Measurements from ENCODE around the gene THOC5. TPM values are rescaled to one million over a fixed set of nuclear protein-coding genes. Genes with fewer than 3 reads are reported as not detected.
A peak's percentile ranks its signal among the peaks of the same experiment; 100 is the strongest.
"Not testable (repeated sequence)": the region's sequence is repeated elsewhere in the genome, so short reads cannot be mapped to it uniquely, and the experiment has no call there.

Gene THOC5
- total RNA-seq, 1 donor = 53.1 TPM

DNA sequence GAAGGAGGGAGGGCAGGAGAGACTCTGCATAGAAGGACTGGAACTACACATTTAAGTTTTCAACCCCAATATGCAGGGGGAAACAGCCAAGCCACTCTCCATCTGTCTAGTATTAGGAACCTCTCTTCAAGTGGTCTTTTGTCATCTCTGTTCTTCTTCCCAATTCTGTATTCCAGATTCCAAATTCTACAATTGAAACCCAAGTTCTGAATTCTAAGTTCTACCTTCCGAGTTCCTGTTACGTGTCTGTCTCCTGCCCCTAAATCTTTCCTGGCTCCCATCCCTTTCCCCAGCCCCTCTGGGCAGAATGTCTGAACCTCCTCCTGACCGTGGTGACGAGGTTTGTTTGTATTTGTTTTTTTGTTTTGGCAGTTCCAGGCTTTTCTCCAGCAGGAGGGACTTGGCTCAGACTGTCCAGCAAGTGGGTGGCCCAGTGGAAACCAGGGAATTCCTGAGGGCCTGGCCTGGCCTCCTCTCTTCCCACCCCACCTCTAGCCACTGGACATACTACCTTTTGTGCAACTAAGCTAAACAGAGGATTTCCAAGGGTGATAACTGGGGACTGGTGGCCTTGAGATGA lies 1.6 kb upstream of the THOC5 start:
- DNase-seq (ENCODE audit: low read depth) = peak; percentile 6
- TF ChIP-seq, protein P1, sequence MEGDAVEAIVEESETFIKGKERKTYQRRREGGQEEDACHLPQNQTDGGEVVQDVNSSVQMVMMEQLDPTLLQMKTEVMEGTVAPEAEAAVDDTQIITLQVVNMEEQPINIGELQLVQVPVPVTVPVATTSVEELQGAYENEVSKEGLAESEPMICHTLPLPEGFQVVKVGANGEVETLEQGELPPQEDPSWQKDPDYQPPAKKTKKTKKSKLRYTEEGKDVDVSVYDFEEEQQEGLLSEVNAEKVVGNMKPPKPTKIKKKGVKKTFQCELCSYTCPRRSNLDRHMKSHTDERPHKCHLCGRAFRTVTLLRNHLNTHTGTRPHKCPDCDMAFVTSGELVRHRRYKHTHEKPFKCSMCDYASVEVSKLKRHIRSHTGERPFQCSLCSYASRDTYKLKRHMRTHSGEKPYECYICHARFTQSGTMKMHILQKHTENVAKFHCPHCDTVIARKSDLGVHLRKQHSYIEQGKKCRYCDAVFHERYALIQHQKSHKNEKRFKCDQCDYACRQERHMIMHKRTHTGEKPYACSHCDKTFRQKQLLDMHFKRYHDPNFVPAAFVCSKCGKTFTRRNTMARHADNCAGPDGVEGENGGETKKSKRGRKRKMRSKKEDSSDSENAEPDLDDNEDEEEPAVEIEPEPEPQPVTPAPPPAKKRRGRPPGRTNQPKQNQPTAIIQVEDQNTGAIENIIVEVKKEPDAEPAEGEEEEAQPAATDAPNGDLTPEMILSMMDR (IDR thresholded peaks at IDR 0.05; ENCODE audit: insufficient read depth, low read length) = no peak

DNA sequence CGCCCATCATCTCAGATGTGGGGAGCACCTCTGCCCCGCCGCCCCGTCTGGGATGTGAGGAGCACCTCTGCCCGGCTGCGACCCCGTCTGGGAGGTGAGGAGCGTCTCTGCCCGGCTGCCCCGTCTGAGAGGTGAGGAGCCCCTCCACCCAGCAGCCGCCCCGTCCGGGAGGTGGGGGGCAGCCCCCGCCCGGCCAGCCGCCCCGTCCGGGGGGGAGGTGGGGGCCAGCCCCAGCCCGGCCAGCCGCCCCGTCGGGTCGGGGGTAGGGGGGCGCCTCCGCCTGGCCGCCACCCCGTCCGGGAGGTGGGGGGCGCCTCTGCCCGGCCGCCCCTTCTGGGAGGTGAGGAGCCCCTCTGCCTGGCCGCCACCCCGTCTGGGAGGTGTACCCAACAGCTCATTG lies 1.2 kb downstream of the THOC5 start:
- not testable (repeated sequence) for DNase-seq (ENCODE audit: low read depth)
- peak overlapping the region; percentile 56 for H3K4me3 ChIP-seq (ENCODE audit: low read depth, low read length)

More for the DNA sequence above, 1.6 kb upstream of the THOC5 start:
- no peak overlapping the region for H3K4me3 ChIP-seq (ENCODE audit: low read depth, low read length)

DNA sequence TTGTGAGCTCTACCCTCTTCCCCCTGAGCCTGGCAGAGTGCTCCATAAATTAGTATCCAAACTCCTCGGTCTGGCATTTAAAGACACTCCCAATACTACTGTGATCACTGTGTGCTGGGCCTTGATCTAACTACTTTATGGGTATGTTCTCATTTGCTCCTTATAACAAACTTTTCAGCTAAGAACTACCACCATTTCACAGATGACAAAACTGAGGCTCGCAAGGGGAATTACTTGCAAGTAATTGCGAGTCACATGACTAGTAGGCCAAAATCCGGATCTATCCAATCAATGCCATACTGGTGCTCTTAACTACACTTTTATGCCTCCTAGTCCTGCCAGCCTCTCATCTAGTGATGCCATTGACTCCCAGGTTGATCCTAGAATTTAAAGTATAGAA lies 3.6 kb downstream of the THOC5 start:
- DNase-seq (ENCODE audit: low read depth) = no peak
- TF ChIP-seq, protein P1 (IDR thresholded peaks at IDR 0.05; ENCODE audit: insufficient read depth, low read length) = no peak
- no peak overlapping the region for H3K4me3 ChIP-seq (ENCODE audit: low read depth, low read length)

DNA sequence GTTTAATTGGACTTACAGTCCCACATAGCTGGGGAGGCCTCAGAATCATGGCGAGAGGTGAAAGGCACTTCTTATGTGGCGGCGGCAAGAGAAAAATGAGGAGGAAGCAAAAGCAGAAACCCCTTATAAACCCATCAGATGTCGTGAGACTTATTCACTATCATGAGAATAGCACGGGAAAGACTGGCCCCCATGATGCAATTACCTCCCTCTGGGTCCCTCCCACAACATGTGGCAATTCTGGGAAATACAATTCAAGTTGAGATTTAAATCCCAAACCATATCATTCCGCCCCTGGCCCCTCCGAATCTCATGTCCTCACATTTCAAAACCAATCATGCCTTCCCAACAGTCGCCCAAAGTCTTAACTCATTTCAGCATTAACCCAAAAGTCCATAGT lies 8.5 kb downstream of the THOC5 start:
- not testable (repeated sequence) for H3K4me3 ChIP-seq (ENCODE audit: low read depth, low read length); DNase-seq (ENCODE audit: low read depth)

DNA sequence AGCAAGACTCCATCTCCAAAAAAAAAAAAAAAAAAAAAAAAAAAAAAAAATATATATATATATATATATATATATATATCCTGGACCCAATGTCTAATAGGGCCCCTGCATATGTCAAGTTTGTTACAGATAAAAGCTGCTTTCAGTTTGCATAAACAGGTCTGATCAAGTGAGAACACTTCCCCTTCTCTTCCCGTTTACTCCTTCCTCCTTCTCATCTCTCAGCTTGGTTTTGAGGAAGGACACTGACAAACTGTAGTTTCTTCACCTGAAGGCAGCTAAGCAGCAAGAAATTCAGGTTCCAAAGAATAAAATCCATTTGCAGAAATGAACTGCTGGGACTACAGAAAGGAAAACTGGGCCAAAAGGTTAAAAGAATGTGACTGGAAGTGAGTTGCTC lies 11.7 kb downstream of the THOC5 start:
- TF ChIP-seq, protein P1 (IDR thresholded peaks at IDR 0.05; ENCODE audit: insufficient read depth, low read length) = no peak
- H3K4me3 ChIP-seq (ENCODE audit: low read depth, low read length) = no peak overlapping the region
- DNase-seq (ENCODE audit: low read depth) = no peak

DNA sequence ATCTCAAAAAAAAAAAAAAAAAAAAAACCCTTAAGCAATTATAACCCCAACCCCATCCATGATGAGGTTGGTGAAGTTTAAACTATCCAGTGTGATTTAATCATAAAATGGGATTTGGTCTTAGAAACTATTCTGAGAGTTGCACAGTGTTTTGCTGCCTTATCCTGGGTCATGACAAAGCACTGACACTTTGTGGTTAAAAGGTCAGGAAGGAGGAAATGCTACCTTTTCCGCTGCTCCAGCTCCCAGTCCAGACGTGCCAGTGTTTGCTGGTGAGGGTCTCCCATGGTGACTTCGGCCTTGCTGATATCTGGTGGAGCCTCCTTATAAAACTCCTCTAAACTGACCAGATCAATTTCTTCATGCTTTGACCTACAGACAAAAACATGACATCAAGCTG lies 14.5 kb downstream of the THOC5 start:
- no peak for DNase-seq (ENCODE audit: low read depth)
- TF ChIP-seq, protein P1 (IDR thresholded peaks at IDR 0.05; ENCODE audit: insufficient read depth, low read length) = no peak
- H3K4me3 ChIP-seq (ENCODE audit: low read depth, low read length) = no peak overlapping the region

DNA sequence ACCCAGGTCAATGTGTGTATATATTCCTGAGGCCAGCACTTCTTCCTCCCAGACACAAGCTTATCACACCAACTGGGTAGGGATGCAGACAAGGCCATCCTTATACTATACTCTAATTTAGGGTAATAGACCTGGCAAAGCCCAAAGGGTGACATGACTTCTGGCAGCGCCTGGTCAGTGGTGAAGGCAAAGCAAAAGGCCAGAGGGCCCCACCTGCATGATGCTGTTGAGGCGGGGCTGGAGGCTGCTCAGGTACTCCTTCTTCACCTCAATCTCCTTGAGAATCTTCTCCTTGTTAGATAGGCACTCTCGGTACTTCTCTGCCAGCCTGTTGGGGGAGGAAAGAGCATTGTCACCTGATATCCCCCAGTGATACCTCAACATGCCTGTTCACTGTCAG lies 17.1 kb downstream of the THOC5 start:
- DNase-seq (ENCODE audit: low read depth) = no peak
- no peak overlapping the region for H3K4me3 ChIP-seq (ENCODE audit: low read depth, low read length)
- TF ChIP-seq, protein P1 (IDR thresholded peaks at IDR 0.05; ENCODE audit: insufficient read depth, low read length) = no peak

DNA sequence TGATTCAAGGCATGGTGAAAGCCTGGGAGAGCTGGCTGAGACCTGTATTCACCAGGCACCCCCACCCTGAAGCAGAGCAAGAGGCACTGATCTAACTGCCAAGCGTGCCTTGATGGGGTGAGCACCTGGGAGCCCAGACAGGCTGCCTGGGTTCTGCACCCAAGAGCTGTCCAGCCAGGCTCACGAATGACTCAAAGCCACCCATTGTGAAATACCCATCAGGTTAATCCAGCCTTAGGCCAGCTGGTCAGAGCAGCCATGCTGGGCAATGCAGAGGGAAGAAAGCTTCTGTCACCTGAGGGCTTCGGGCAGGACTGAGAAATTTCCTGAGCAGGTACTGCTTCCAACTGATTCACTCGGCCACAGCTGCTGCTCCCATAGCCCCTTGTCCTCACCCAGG lies 22.1 kb downstream of the THOC5 start:
- TF ChIP-seq, protein P1 (IDR thresholded peaks at IDR 0.05; ENCODE audit: insufficient read depth, low read length) = no peak
- no peak for DNase-seq (ENCODE audit: low read depth)
- no peak overlapping the region for H3K4me3 ChIP-seq (ENCODE audit: low read depth, low read length)
